BJ (cell line): ENCODE results near the gene ARID2. TPM values are rescaled to one million over a fixed set of nuclear protein-coding genes. Genes with fewer than 3 reads are reported as not detected.

Experiments used
- CTCF ChIA-PET: fragments of 350-600 bp; formaldehyde crosslinking; extraction: SDS; loops from one replicate; lab custom pipeline; 2021; ENCODE audit warnings: antibody characterized with exemption, inconsistent platforms; lab: Yijun Ruan, JAX
- POLR2A ChIA-PET: fragments of 300-600 bp; sonication (Branson Sonifier 250); formaldehyde crosslinking; extraction: SDS; loops from one replicate; lab custom pipeline; 2021; ENCODE audit warnings: antibody characterized with exemption; lab: Charles Lee
- DNase-seq: peaks from one replicate; pipeline ENCODE4 v3.0.0-alpha.2; 2011; ENCODE audit warnings: low read depth
- H3K27me3 ChIP-seq: 2 replicates; pipeline ENCODE4 v1.6.0; 2011; ENCODE audit warnings: low read length; ENCODE audit not compliant: control insufficient read depth, insufficient read depth
- H3K36me3 ChIP-seq: 2 replicates; pipeline ENCODE4 v1.5.1; 2011; ENCODE audit warnings: low read length; ENCODE audit not compliant: control insufficient read depth, insufficient read depth
- H3K4me3 ChIP-seq: 2 replicates; pipeline ENCODE4 v1.5.1; 2011; ENCODE audit warnings: low read depth, mild to moderate bottlenecking, control low read depth, low read length
- polyA plus RNA-seq: library from polyadenylated mRNA; depleted of rRNA; stranded (reverse); fragments of >200 nt; gene quantifications from 2 replicates; pipeline ENCODE4 v1.2.3, GENCODE V29; 2011
- TF ChIP-seq, protein P1 (sequence below): IDR thresholded peaks from 2 replicates; pipeline ENCODE4 v1.5.1; 2011; ENCODE audit warnings: low read depth, mild to moderate bottlenecking, control low read depth, inconsistent platforms, low read length, moderate library complexity; ENCODE audit not compliant: insufficient read depth

ARID2 gene
- polyA plus RNA-seq, 1 experiment, result 11.1 TPM

GRCh38 chr12:45785315-45785714 is 55.8 kb downstream of the ARID2 start:
- TF ChIP-seq, protein P1, sequence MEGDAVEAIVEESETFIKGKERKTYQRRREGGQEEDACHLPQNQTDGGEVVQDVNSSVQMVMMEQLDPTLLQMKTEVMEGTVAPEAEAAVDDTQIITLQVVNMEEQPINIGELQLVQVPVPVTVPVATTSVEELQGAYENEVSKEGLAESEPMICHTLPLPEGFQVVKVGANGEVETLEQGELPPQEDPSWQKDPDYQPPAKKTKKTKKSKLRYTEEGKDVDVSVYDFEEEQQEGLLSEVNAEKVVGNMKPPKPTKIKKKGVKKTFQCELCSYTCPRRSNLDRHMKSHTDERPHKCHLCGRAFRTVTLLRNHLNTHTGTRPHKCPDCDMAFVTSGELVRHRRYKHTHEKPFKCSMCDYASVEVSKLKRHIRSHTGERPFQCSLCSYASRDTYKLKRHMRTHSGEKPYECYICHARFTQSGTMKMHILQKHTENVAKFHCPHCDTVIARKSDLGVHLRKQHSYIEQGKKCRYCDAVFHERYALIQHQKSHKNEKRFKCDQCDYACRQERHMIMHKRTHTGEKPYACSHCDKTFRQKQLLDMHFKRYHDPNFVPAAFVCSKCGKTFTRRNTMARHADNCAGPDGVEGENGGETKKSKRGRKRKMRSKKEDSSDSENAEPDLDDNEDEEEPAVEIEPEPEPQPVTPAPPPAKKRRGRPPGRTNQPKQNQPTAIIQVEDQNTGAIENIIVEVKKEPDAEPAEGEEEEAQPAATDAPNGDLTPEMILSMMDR, result no peak
- no peak overlapping the region for H3K4me3 ChIP-seq
- POLR2A ChIA-PET, result no interaction called here
- no peak for DNase-seq
- no peaks in the 10 kb centered on the region for H3K27me3 ChIP-seq
- CTCF ChIA-PET, result no interaction called here
- no peaks in the 10 kb centered on the region for H3K36me3 ChIP-seq

DNA sequence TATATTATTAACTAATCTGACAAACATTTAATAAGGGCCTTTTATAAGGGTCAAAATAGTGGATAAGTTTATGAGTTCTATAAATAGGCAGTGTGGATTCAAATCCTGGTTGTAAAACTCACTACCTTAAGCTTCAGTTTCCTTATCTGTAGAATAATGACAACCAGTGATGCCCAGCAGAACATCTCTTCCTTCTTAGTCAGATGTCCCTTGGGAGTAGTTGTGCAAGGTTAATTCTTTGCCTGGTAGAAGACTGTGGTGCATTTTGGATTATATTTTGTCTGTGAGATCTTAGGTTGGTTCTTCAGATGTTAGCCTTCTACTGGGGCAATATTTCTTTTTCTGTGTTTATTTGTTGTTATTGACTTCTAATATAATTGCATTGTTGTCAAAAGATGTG is 59.5 kb downstream of the ARID2 start:
- Histone ChIP-seq H3K4me3 (no peak overlapping the region), H3K27me3 (no peaks in the 10 kb centered on the region), H3K36me3 (no peaks in the 10 kb centered on the region)
- DNase-seq, result no peak
- CTCF ChIA-PET, result interaction anchor here (0.9 to 1.2 kb wide), 2 partner anchors 13 to 26 kb away, joined by 3 read pairs; no protein-coding TSS in a partner anchor
- TF ChIP-seq, protein P1, result no peak
- POLR2A ChIA-PET, result no interaction called here

- Histone ChIP-seq H3K27me3 (no peaks in the 10 kb centered on the region), H3K36me3 (no peaks in the 10 kb centered on the region), H3K4me3 (no peak overlapping the region)
- no peak for DNase-seq
- POLR2A ChIA-PET, result no interaction called here
- CTCF ChIA-PET, result interaction anchor here (0.6 kb wide), 1 partner anchor 27 kb away, joined by 3 read pairs; no protein-coding TSS in a partner anchor
- TF ChIP-seq, protein P1, result no peak
These were observed 64.9 kb downstream of the ARID2 start for GRCh38 chr12:45794422-45794821.

DNA sequence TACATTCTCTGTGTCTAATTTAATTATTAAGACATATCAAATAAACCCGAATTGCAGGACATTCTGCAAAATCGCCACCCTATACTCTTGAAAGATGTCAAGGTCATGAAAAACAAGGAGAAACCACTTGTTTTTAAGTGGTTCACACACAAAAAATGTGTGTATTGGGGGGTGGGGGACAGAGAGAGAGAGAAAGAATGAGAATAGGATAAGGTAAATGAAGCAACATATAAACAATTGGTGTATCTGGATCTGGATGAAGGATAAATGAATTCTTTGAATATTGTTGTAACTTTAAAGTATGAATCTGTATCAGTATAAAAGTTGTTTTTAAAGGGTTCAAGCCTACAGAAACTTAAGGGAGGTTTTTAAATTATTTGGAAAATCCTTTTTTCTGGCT is 72.1 kb downstream of the ARID2 start:
- Histone ChIP-seq H3K4me3 (no peak overlapping the region), H3K36me3 (no peaks in the 10 kb centered on the region), H3K27me3 (no peaks in the 10 kb centered on the region)
- POLR2A ChIA-PET, result no interaction called here
- TF ChIP-seq, protein P1, result no peak
- no peak for DNase-seq
- CTCF ChIA-PET, result no interaction called here

GRCh38 chr12:45803111-45803510 is 73.6 kb downstream of the ARID2 start:
- TF ChIP-seq, protein P1, result no peak
- no peak overlapping the region for H3K4me3 ChIP-seq
- H3K36me3 ChIP-seq, result no peaks in the 10 kb centered on the region
- DNase-seq, result no peak
- POLR2A ChIA-PET, result no interaction called here
- no peaks in the 10 kb centered on the region for H3K27me3 ChIP-seq
- CTCF ChIA-PET, result interaction anchor here (0.6 to 0.8 kb wide), 2 partner anchors 9 to 200 kb away, joined by 3 read pairs; no protein-coding TSS in a partner anchor
